GM18909 (cell line): Measurements from ENCODE around the gene SMIM27.
A peak's percentile ranks its signal among the peaks of the same experiment; 100 is the strongest.
"Not testable (repeated sequence)": the region's sequence is repeated elsewhere in the genome, so short reads cannot be mapped to it uniquely, and the experiment has no call there.

Experiments
- ATAC-seq: cut with Tn5 transposase; IDR thresholded peaks from one replicate; pipeline ENCODE4 v1.9.1; 2021; ENCODE audit warnings: mild to moderate bottlenecking; ENCODE audit not compliant: unreplicated experiment, poor library complexity

The SMIM27 gene

GRCh38 chr9:32552172-32552872, at the start of gene SMIM27, which contains the start of gene TOPORS:
Gene SMIM27, plus strand, starts transcription at chr9:32552327. Its CDS starts 108 bp downstream, at chr9:32552435.
Gene TOPORS, minus strand, starts transcription at chr9:32552586. Its CDS starts 150 bp downstream, at chr9:32552436.
- peak; percentile 82 for ATAC-seq

GRCh38 chr9:32502464-32502863, 49.7 kb upstream of the SMIM27 start:
- ATAC-seq = no peak

- no peak for ATAC-seq
Observed at GRCh38 chr9:32503008-32503407, 49.1 kb upstream of the SMIM27 start.

- ATAC-seq = no peak
Observed at GRCh38 chr9:32508728-32509127, 43.4 kb upstream of the SMIM27 start.

- ATAC-seq = no peak
Observed at GRCh38 chr9:32516241-32516640, 35.9 kb upstream of the SMIM27 start.

GRCh38 chr9:32518276-32518675, 33.9 kb upstream of the SMIM27 start:
- ATAC-seq = no peak

- no peak for ATAC-seq
Observed at GRCh38 chr9:32523910-32524309, 28.2 kb upstream of the SMIM27 start.

GRCh38 chr9:32524558-32524891, 27.6 kb upstream of the SMIM27 start:
- not testable (repeated sequence) for ATAC-seq

GRCh38 chr9:32524892-32525708, 27.0 kb upstream of the SMIM27 start:
- peak; percentile 35 for ATAC-seq

GRCh38 chr9:32525709-32526030, 26.5 kb upstream of the SMIM27 start:
- ATAC-seq = no peak

GRCh38 chr9:32526041-32526706, 26.0 kb upstream of the SMIM27 start, which contains the start of gene RIGI:
Gene RIGI, minus strand, starts transcription at chr9:32526196. Its CDS starts 30 bp downstream, at chr9:32526166.
- peak; percentile 73 for ATAC-seq

GRCh38 chr9:32526707-32527048, 25.4 kb upstream of the SMIM27 start:
- no peak for ATAC-seq

- ATAC-seq = no peak
Observed at GRCh38 chr9:32533336-32533735, 18.8 kb upstream of the SMIM27 start.

- no peak for ATAC-seq
Observed at GRCh38 chr9:32533816-32534215, 18.3 kb upstream of the SMIM27 start.

GRCh38 chr9:32543047-32543446, 9.1 kb upstream of the SMIM27 start:
- ATAC-seq = no peak

- ATAC-seq = no peak
Observed at GRCh38 chr9:32545884-32546283, 6.2 kb upstream of the SMIM27 start.

- ATAC-seq = not testable (repeated sequence)
Observed at GRCh38 chr9:32548213-32548612, 3.9 kb upstream of the SMIM27 start.

GRCh38 chr9:32550150-32550561, 2.0 kb upstream of the SMIM27 start:
- ATAC-seq = no peak

GRCh38 chr9:32550562-32551275, 1.4 kb upstream of the SMIM27 start:
- ATAC-seq = peak; percentile 66

GRCh38 chr9:32551276-32552051, 663 bp upstream of the SMIM27 start:
- ATAC-seq = peak; percentile 2
